Kidney epithelial cell (primary cell): ENCODE data around the gene MEOX2. TPM values are rescaled to one million over a fixed set of nuclear protein-coding genes. Genes with fewer than 3 reads are reported as not detected.

Source experiments
- DNase-seq: peaks from one replicate; pipeline ENCODE4 v3.0.0-alpha.2; 2010; ENCODE audit warnings: low read depth
- H3K27me3 ChIP-seq: 2 replicates; pipeline ENCODE4 v1.6.0; 2011; ENCODE audit warnings: low read length; ENCODE audit not compliant: control insufficient read depth, insufficient read depth
- H3K36me3 ChIP-seq: 2 replicates; pipeline ENCODE4 v1.5.1; 2011; ENCODE audit warnings: low read length; ENCODE audit not compliant: control insufficient read depth, insufficient read depth
- H3K4me3 ChIP-seq: 2 replicates; pipeline ENCODE4 v1.5.1; 2011; ENCODE audit warnings: low read depth, mild to moderate bottlenecking, control low read depth, low read length
- CTCF ChIP-seq: IDR thresholded peaks from 2 replicates; pipeline ENCODE4 v1.5.1; 2011; ENCODE audit warnings: mild to moderate bottlenecking, moderate library complexity, low read length, control low read depth, inconsistent platforms; ENCODE audit not compliant: insufficient read depth, poor library complexity, severe bottlenecking
- total RNA-seq: library from RNA; depleted of rRNA; stranded (reverse); fragments of >200 nt; gene quantifications from 2 replicates; pipeline ENCODE4 v1.2.3, GENCODE V29; 2015

MEOX2 gene
- total RNA-seq, 1 donor from 2014 or later = not detected

- no peak for DNase-seq
- no peak overlapping the region for H3K4me3 ChIP-seq
These were observed 105.0 kb downstream of the MEOX2 start for GRCh38 chr7:15581352-15581951.

GRCh38 chr7:15580604-15581351, 105.7 kb downstream of the MEOX2 start:
- TF ChIP-seq CTCF = no peak
- Histone ChIP-seq H3K27me3 (no peaks in the 10 kb centered on the region), H3K36me3 (no peaks in the 10 kb centered on the region), H3K4me3 (no peak overlapping the region)
- no peak for DNase-seq

More at GRCh38 chr7:15581352-15581951, 105.0 kb downstream of the MEOX2 start:
- TF ChIP-seq CTCF = no peak
- Histone ChIP-seq H3K27me3 (no peaks in the 10 kb centered on the region), H3K36me3 (no peaks in the 10 kb centered on the region)

DNA sequence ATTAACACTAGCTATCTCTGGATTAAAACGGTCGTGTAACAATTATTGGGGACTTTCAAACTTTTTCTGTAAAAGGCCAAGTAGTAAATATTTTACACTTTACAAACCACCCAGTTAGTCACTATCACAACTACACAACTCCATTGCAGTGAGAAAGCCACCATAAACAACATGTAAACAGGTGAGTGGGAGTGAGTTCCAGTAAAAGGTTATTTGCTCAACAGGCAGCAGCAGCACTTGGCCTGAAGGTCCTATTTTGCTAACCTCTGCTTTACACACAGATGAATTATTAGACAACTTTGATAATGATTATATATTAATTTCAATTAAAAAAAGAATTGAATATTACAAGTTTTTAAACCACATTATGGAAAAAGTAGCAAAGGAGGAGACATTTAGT, 108.9 kb downstream of the MEOX2 start:
- no peak for TF ChIP-seq CTCF
- Histone ChIP-seq H3K4me3 (no peak overlapping the region), H3K27me3 (no peaks in the 10 kb centered on the region), H3K36me3 (no peaks in the 10 kb centered on the region)
- DNase-seq = no peak

- Histone ChIP-seq H3K27me3 (no peaks in the 10 kb centered on the region), H3K36me3 (no peaks in the 10 kb centered on the region), H3K4me3 (no peak overlapping the region)
- no peak for TF ChIP-seq CTCF
- no peak for DNase-seq
These were observed 115.1 kb downstream of the MEOX2 start for GRCh38 chr7:15571301-15571878.

DNA sequence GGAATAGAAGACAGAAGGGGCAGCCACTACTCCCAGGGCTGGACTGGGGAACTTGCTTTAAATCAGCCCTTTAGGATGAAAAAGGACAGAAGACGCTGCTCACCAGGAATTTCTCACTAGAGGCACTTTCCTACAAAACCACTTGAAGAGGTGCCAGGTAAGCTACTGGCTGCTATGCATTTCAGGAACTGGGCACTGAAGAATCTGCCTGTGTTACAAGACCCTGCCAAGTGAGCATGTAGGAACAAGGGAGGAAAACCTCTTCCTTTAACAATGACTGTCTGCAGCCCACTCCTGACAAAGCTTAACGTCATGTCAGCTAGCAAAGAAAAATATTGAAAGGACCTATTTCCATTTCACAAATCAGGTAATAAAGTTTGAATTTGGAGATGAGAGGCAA, 118.8 kb downstream of the MEOX2 start:
- no peaks in the 10 kb centered on the region for H3K36me3 ChIP-seq
- no peak for TF ChIP-seq CTCF
- DNase-seq = no peak
- no peak overlapping the region for H3K4me3 ChIP-seq
- H3K27me3 ChIP-seq = no peaks in the 10 kb centered on the region
